ENCODE measurements around the gene TM4SF18.

Gene TM4SF18

GRCh38 chr3:149291178-149291577 lies 42.3 kb downstream of the TM4SF18 start:
- DNase-seq, result no peak
- intact Hi-C loops (cut with DNase I), result no loop called here

GRCh38 chr3:149288655-149289054 lies 44.8 kb downstream of the TM4SF18 start:
- intact Hi-C loops (cut with DNase I), result no loop called here

GRCh38 chr3:149284034-149284433 lies 49.4 kb downstream of the TM4SF18 start:
- intact Hi-C loops (cut with DNase I), result no loop called here
- peak in 1 of 10 donors; percentile 59 for DNase-seq

More at GRCh38 chr3:149288655-149289054, 44.8 kb downstream of the TM4SF18 start:
- DNase-seq, result no peak

- intact Hi-C loops (cut with DNase I), result no loop called here
- no peak for DNase-seq
Measured at GRCh38 chr3:149283401-149283800, 50.0 kb downstream of the TM4SF18 start.

GRCh38 chr3:149282836-149283235 lies 50.6 kb downstream of the TM4SF18 start:
- no peak for DNase-seq
- intact Hi-C loops (cut with DNase I), result no loop called here

- no peak for DNase-seq
- intact Hi-C loops (cut with DNase I), result no loop called here
Measured at GRCh38 chr3:149282322-149282721, 51.1 kb downstream of the TM4SF18 start.

GRCh38 chr3:149280671-149281349 lies 52.6 kb downstream of the TM4SF18 start:
- intact Hi-C loops (cut with DNase I), result no loop called here

GRCh38 chr3:149278911-149279310 lies 54.5 kb downstream of the TM4SF18 start:
- intact Hi-C loops (cut with DNase I), result loop anchor here (10.0 kb wide), 1 partner anchor 554 kb away; no protein-coding TSS in a partner anchor

More at GRCh38 chr3:149280671-149281349, 52.6 kb downstream of the TM4SF18 start:
- no peak for DNase-seq

GRCh38 chr3:149277331-149277813 lies 56.1 kb downstream of the TM4SF18 start:
- DNase-seq, result no peak
- intact Hi-C loops (cut with DNase I), result loop anchor here (10.0 kb wide), 1 partner anchor 553 kb away; no protein-coding TSS in a partner anchor

More at GRCh38 chr3:149278911-149279310, 54.5 kb downstream of the TM4SF18 start:
- DNase-seq, result no peak

GRCh38 chr3:149276619-149277018 lies 56.8 kb downstream of the TM4SF18 start:
- intact Hi-C loops (cut with DNase I), result loop anchor here (10.0 kb wide), 1 partner anchor 552 kb away; no protein-coding TSS in a partner anchor
- DNase-seq, result no peak

GRCh38 chr3:149274220-149274619 lies 59.2 kb downstream of the TM4SF18 start:
- intact Hi-C loops (cut with DNase I), result loop anchor here (10.0 kb wide), 1 partner anchor 549 kb away; no protein-coding TSS in a partner anchor
- no peak for DNase-seq

GRCh38 chr3:149273096-149273751 lies 60.2 kb downstream of the TM4SF18 start:
- peak in 2 of 10 donors; percentile 21 to 36 for DNase-seq
- intact Hi-C loops (cut with DNase I), result loop anchor here (1.0 to 10.0 kb wide), 3 partner anchors 153 to 548 kb away; no protein-coding TSS in a partner anchor

GRCh38 chr3:149271669-149272068 lies 61.8 kb downstream of the TM4SF18 start:
- no peak for DNase-seq
- intact Hi-C loops (cut with DNase I), result loop anchor here (10.0 kb wide), 1 partner anchor 547 kb away; no protein-coding TSS in a partner anchor

GRCh38 chr3:149270180-149270579 lies 63.3 kb downstream of the TM4SF18 start:
- no peak for DNase-seq
- intact Hi-C loops (cut with DNase I), result loop anchor here (10.0 kb wide), 1 partner anchor 545 kb away; no protein-coding TSS in a partner anchor

GRCh38 chr3:149269687-149270086 lies 63.7 kb downstream of the TM4SF18 start:
- intact Hi-C loops (cut with DNase I), result loop anchor here (10.0 kb wide), 1 partner anchor 545 kb away; no protein-coding TSS in a partner anchor
- DNase-seq, result no peak
